Measurements from ENCODE around the gene DAD1.

Gene DAD1

DNA sequence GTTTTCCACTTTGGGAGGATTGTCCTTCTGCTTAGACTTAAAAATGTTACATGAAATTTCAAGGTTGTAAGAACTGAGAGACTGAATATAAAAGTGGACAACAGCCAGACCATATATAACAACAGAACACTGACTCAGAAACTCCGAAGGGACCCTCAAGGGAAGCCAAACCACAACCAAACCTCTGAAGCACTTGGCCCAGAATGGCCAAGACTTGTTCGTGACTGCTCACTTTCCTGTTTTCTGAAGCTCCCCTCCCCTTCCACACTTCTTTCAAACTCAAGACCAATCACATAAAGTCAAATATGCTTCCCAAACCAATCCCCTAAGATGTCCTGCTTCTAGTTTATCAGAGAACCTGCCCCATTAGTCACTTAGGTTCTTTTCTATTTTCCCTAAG is 41.5 kb upstream of the DAD1 start:
- H3K27ac ChIP-seq (ENCODE audit: low read depth, low read length, poor library complexity, severe bottlenecking): no peak overlapping the region
- H2AFZ ChIP-seq (ENCODE audit: low read length): no peak overlapping the region
- H4K20me1 ChIP-seq (ENCODE audit: insufficient read depth, low read length): no peaks in the 10 kb centered on the region
- H3K4me3 ChIP-seq (ENCODE audit: low read depth, low read length, poor library complexity, severe bottlenecking): no peak overlapping the region
- H3K79me2 ChIP-seq (ENCODE audit: insufficient read depth, low read length): no peaks in the 10 kb centered on the region
- no peak overlapping the region for H3K4me2 ChIP-seq (ENCODE audit: low read length)
- no peaks in the 10 kb centered on the region for H3K9me3 ChIP-seq (ENCODE audit: low read length)
- H3K9ac ChIP-seq (ENCODE audit: low read length): no peak overlapping the region
- H3F3A ChIP-seq (ENCODE audit: insufficient read depth, low read length): no peaks in the 10 kb centered on the region
- no peaks in the 10 kb centered on the region for H3K36me3 ChIP-seq (ENCODE audit: insufficient read depth, low read length)
- TF ChIP-seq CTCF (IDR thresholded peaks at IDR 0.05; ENCODE audit: low read length) (no peak), EZH2 (IDR thresholded peaks at IDR 0.05; ENCODE audit: borderline replicate concordance, low read length) (no peak)
- H3K4me1 ChIP-seq (ENCODE audit: insufficient read depth, low read length, severe bottlenecking): no peaks in the 10 kb centered on the region
- H3K27me3 ChIP-seq (ENCODE audit: insufficient read depth, low read length): peaks cover 9% of the 10 kb centered on the region; the same call in 1 of the 2 replicates
- no peaks in the 10 kb centered on the region for H3K9me2 ChIP-seq (ENCODE audit: low read depth, low read length)

GRCh38 chr14:22630066-22630465 is 41.0 kb upstream of the DAD1 start:
- H3K9me2 ChIP-seq (ENCODE audit: low read depth, low read length): no peaks in the 10 kb centered on the region
- H3K4me2 ChIP-seq (ENCODE audit: low read length): no peak overlapping the region
- no peak overlapping the region for H2AFZ ChIP-seq (ENCODE audit: low read length)
- H3K9me3 ChIP-seq (ENCODE audit: low read length): no peaks in the 10 kb centered on the region
- H3K79me2 ChIP-seq (ENCODE audit: insufficient read depth, low read length): no peaks in the 10 kb centered on the region
- H3F3A ChIP-seq (ENCODE audit: insufficient read depth, low read length): no peaks in the 10 kb centered on the region
- H3K36me3 ChIP-seq (ENCODE audit: insufficient read depth, low read length): no peaks in the 10 kb centered on the region
- H3K4me1 ChIP-seq (ENCODE audit: insufficient read depth, low read length, severe bottlenecking): no peaks in the 10 kb centered on the region
- TF ChIP-seq CTCF (IDR thresholded peaks at IDR 0.05; ENCODE audit: low read length) (no peak), EZH2 (IDR thresholded peaks at IDR 0.05; ENCODE audit: borderline replicate concordance, low read length) (no peak)
- no peak overlapping the region for H3K4me3 ChIP-seq (ENCODE audit: low read depth, low read length, poor library complexity, severe bottlenecking)
- no peak overlapping the region for H3K27ac ChIP-seq (ENCODE audit: low read depth, low read length, poor library complexity, severe bottlenecking)
- H3K9ac ChIP-seq (ENCODE audit: low read length): no peak overlapping the region
- H4K20me1 ChIP-seq (ENCODE audit: insufficient read depth, low read length): no peaks in the 10 kb centered on the region
- peaks cover 9% of the 10 kb centered on the region; the same call in 1 of the 2 replicates for H3K27me3 ChIP-seq (ENCODE audit: insufficient read depth, low read length)

- Histone ChIP-seq H3K4me3 (ENCODE audit: low read depth, low read length, poor library complexity, severe bottlenecking) (no peak overlapping the region), H2AFZ (ENCODE audit: low read length) (no peak overlapping the region), H4K20me1 (ENCODE audit: insufficient read depth, low read length) (no peaks in the 10 kb centered on the region), H3K4me2 (ENCODE audit: low read length) (no peak overlapping the region), H3K79me2 (ENCODE audit: insufficient read depth, low read length) (no peaks in the 10 kb centered on the region), H3K9me2 (ENCODE audit: low read depth, low read length) (no peaks in the 10 kb centered on the region), H3K27ac (ENCODE audit: low read depth, low read length, poor library complexity, severe bottlenecking) (no peak overlapping the region), H3K36me3 (ENCODE audit: insufficient read depth, low read length) (no peaks in the 10 kb centered on the region), H3K4me1 (ENCODE audit: insufficient read depth, low read length, severe bottlenecking) (no peaks in the 10 kb centered on the region), H3F3A (ENCODE audit: insufficient read depth, low read length) (no peaks in the 10 kb centered on the region), H3K9ac (ENCODE audit: low read length) (no peak overlapping the region), H3K27me3 (ENCODE audit: insufficient read depth, low read length) (peaks cover 9% of the 10 kb centered on the region; the same call in 1 of the 2 replicates), H3K9me3 (ENCODE audit: low read length) (no peaks in the 10 kb centered on the region)
- TF ChIP-seq EZH2 (IDR thresholded peaks at IDR 0.05; ENCODE audit: borderline replicate concordance, low read length) (no peak), CTCF (IDR thresholded peaks at IDR 0.05; ENCODE audit: low read length) (no peak)
Observed at GRCh38 chr14:22629361-22629760, 40.3 kb upstream of the DAD1 start.

All from OCI-LY1 (cell line).